ENCODE results near the gene LYL1. TPM values are rescaled to one million over a fixed set of nuclear protein-coding genes. Genes with fewer than 3 reads are reported as not detected.

The LYL1 gene
- total RNA-seq, 4 donors from 2014 or later: 2.6 to 15.5 (median 11.1) TPM

DNA sequence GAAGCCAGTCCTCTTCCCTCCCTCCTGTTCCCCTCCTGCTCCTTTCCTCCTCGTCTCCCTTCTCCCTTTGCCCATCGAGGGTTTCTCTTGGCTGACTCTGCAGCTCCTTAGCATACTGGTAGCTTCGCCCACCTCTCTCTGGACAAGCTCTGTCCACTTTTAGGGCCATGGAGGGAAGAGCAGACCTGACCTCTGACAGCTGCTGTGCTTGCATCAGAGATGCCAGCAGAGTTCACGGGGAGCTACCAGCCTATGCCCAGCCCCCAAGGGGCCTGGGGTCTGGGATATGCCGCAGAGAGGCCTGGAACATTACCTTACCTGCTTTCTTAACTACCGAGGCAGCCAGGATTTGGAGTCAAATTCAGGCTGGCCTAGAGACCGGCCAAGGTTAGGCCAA is 19.7 kb downstream of the LYL1 start:
- Histone ChIP-seq H3K36me3 (no peaks in the 10 kb centered on the region), H3K27ac (peak overlapping the region; percentile 69 to 93), H3K4me1 (peaks cover 19 to 23% of the 10 kb centered on the region in 2 donors)

DNA sequence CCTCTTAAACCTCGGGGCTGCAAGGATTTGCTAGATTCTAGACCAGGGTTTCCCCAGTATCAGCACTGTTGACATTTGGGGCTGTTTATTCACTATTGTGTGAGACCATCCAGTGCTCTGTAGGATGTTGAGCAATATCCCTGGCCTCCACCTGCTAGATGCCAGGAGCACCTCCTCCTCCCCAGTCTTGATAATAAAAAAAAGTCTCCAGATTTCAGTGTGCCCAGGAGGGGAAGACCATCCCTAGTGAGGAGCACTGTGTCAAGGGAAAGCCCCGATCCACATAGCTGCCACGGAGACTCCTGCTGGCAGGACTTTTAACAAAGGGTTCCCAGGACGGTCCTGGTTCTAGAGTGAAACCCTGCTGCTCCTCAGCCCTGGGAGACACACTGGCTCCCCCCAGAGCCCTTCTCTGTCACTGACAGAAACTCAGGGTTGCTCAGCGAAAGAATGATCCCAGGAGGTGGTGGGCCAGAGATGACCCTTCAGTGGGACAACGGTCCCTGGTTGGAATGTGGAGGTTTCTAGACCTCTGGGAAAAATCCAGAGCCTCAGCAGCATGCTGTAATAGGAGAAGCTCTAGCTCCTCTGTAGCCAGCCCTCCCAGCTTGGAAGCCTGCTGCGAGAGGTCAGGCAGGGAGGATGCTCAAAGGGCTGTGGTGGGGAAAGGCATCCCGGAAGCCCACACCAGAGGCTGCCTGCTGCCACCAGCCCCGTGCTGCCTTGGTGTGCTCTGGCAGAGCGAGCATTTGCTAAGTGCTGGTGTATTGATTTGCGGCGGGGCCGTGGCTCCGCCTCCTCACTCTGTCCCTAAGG is 20.3 kb downstream of the LYL1 start:
- Histone ChIP-seq H3K27ac (peak overlapping the region; percentile 69 to 93), H3K4me1 (peaks cover 21 to 25% of the 10 kb centered on the region in 2 donors), H3K4me3 (no peak overlapping the region), H3K9me3 (no peaks in the 10 kb centered on the region), H3K36me3 (no peaks in the 10 kb centered on the region), H3K27me3 (no peaks in the 10 kb centered on the region)
- TF ChIP-seq, protein P1, sequence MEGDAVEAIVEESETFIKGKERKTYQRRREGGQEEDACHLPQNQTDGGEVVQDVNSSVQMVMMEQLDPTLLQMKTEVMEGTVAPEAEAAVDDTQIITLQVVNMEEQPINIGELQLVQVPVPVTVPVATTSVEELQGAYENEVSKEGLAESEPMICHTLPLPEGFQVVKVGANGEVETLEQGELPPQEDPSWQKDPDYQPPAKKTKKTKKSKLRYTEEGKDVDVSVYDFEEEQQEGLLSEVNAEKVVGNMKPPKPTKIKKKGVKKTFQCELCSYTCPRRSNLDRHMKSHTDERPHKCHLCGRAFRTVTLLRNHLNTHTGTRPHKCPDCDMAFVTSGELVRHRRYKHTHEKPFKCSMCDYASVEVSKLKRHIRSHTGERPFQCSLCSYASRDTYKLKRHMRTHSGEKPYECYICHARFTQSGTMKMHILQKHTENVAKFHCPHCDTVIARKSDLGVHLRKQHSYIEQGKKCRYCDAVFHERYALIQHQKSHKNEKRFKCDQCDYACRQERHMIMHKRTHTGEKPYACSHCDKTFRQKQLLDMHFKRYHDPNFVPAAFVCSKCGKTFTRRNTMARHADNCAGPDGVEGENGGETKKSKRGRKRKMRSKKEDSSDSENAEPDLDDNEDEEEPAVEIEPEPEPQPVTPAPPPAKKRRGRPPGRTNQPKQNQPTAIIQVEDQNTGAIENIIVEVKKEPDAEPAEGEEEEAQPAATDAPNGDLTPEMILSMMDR (IDR thresholded peaks at IDR 0.05): peak in 3 of 4 experiments; percentile 20 to 50 (median 30)
- TF ChIP-seq POLR2A (IDR thresholded peaks at IDR 0.05): no peak
- intact Hi-C loops (cut with DNase I; ENCODE audit: low total_unique reads): no loop called here
- DNase-seq: peak; percentile 62 to 71

More for the DNA sequence above, 19.7 kb downstream of the LYL1 start:
- TF ChIP-seq POLR2A (IDR thresholded peaks at IDR 0.05): no peak
- TF ChIP-seq, protein P1 (IDR thresholded peaks at IDR 0.05): no peak
- Histone ChIP-seq H3K27me3 (no peaks in the 10 kb centered on the region), H3K4me3 (no peak overlapping the region), H3K9me3 (no peaks in the 10 kb centered on the region)
- DNase-seq: no peak
- intact Hi-C loops (cut with DNase I; ENCODE audit: low total_unique reads): no loop called here

DNA sequence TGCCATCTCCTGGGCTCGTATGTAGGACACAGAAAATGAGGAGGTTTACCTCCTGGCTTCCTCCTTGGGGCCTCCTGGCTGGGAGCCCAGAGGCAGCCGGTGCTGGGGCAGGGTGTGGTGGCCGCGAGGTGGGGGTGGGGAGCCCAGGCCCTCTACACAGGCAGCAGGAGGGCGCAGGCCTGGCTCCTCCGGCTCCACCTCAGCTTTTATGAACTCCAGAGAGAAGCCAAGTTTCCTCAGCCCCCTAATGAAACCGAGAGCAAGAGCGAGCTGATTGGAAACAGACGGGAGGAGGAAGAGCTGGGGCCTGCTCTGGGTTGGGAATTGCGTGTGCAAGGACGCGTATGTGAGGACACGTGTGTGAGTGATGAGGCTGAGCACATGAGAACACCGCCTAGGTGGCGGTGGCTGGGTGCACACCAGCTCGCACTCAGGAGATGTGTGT is 23.1 kb downstream of the LYL1 start:
- intact Hi-C loops (cut with DNase I; ENCODE audit: low total_unique reads): no loop called here
- TF ChIP-seq POLR2A (IDR thresholded peaks at IDR 0.05): peak in 1 of 2 donors; percentile 26
- TF ChIP-seq, protein P1 (IDR thresholded peaks at IDR 0.05): peak in 2 of 4 experiments; percentile 6 to 7
- Histone ChIP-seq H3K36me3 (no peaks in the 10 kb centered on the region), H3K27me3 (no peaks in the 10 kb centered on the region), H3K27ac (peak overlapping the region; percentile 93), H3K9me3 (no peaks in the 10 kb centered on the region), H3K4me3 (no peak overlapping the region), H3K4me1 (peaks cover 25 to 26% of the 10 kb centered on the region in 2 donors)
- peak; percentile 83 for DNase-seq

DNA sequence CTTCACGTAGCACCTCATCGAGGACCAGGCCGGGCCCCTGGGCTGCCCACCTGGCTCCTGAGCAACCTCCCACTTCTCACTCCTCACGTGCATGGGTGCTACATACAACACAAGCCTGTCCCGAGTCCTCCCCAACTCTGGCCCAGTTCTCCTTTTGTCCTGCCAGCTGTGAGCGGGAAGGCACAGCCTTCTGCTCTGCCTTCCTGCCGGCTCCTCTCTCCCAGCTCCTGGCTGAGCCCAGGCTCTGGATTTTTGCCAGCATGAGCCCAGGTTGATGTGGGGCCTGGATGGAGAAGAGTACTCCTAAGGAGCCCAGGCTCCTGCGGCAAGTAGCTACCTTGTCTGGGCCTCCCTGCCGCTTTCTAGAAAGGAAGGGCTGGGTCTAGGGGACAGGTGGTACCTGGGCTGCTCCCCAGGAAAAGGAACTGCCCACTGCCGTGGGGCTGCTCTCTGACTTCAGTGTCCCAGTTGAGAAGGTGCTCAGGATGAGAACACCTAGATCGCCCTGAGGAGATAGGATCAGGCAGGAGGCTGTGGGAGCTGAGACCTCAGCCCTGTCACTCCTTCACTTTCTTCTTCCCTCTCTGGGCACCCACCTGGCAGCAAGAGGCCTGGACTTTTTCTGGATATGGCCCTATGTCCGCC is 23.6 kb downstream of the LYL1 start:
- no peaks in the 10 kb centered on the region for H3K9me3 ChIP-seq
- H3K27me3 ChIP-seq: no peaks in the 10 kb centered on the region
- peak; percentile 68 to 73 for DNase-seq
- intact Hi-C loops (cut with DNase I; ENCODE audit: low total_unique reads): no loop called here
- peaks cover 25 to 26% of the 10 kb centered on the region in 2 donors for H3K4me1 ChIP-seq
- TF ChIP-seq POLR2A (IDR thresholded peaks at IDR 0.05): no peak
- TF ChIP-seq, protein P1 (IDR thresholded peaks at IDR 0.05): no peak
- peak overlapping the region; percentile 93 for H3K27ac ChIP-seq
- no peaks in the 10 kb centered on the region for H3K36me3 ChIP-seq
- no peak overlapping the region for H3K4me3 ChIP-seq

DNA sequence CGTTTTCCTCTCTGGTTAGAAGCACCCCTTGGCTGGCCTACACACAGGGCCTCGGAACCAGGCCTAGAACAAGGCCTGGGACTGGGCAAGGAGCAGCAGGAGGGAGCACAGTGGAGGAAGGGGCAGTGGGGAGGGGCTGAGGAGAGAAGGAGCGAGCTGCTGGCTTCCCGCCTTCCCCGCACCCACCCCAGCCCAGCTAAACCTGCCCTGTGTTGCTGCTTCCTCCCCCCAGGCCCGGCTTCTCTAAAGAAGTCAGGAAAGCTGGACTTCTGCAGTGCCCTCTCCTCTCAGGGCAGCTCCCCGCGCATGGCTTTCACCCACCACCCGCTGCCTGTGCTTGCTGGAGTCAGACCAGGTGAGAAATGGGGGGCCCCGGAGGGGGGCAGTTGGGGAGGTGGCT is 24.3 kb downstream of the LYL1 start:
- Histone ChIP-seq H3K4me1 (peaks cover 26 to 28% of the 10 kb centered on the region in 2 donors), H3K4me3 (no peak overlapping the region), H3K9me3 (no peaks in the 10 kb centered on the region), H3K27ac (peak overlapping the region; percentile 93), H3K27me3 (no peaks in the 10 kb centered on the region), H3K36me3 (no peaks in the 10 kb centered on the region)
- intact Hi-C loops (cut with DNase I; ENCODE audit: low total_unique reads): no loop called here
- DNase-seq: peak in 1 of 2 donors; percentile 37
- TF ChIP-seq, protein P1 (IDR thresholded peaks at IDR 0.05): no peak
- no peak for TF ChIP-seq POLR2A (IDR thresholded peaks at IDR 0.05)
